ENCODE data around the gene ROPN1B.

GRCh38 chr3:126026277-126026751 is 57.3 kb downstream of the ROPN1B start:
- TF ChIP-seq GATA3 (IDR thresholded peaks at IDR 0.05; ENCODE audit: low read depth, low read length) (no peak), GATA2 (IDR thresholded peaks at IDR 0.05; ENCODE audit: low read depth, low read length) (no peak)

All from SH-SY5Y (cell line).